PFSK-1 (cell line): Measurements from ENCODE around the gene MAP3K12.

Source experiments
- FOXP2 ChIP-seq: optimal IDR thresholded peaks from 2 replicates; pipeline ENCODE3; 2011; ENCODE audit warnings: borderline replicate concordance, control low read depth, inconsistent platforms; ENCODE audit not compliant: insufficient read depth; ENCODE audit errors: extremely low read length, extremely low read depth
- POLR2AphosphoS5 ChIP-seq: IDR thresholded peaks from 2 replicates; pipeline ENCODE4 v1.6.1; 2012; ENCODE audit warnings: low read depth, mild to moderate bottlenecking, control low read depth, low read length, moderate library complexity
- REST ChIP-seq, 2 experiments: IDR thresholded peaks; 2 replicates each; pipeline versions ENCODE4 v1.6.1 to v1.8.0; 2011 to 2012; ENCODE audit warnings: low read depth in 2 of 2, low read length in 2 of 2, control low read depth in 1 of 2, inconsistent platforms in 1 of 2, mild to moderate bottlenecking in 1 of 2, moderate library complexity in 1 of 2; ENCODE audit not compliant: insufficient read depth in 1 of 2
- SIN3A ChIP-seq: IDR thresholded peaks from 2 replicates; pipeline ENCODE4 v1.6.1; 2012; ENCODE audit warnings: mild to moderate bottlenecking, low read length, moderate library complexity, borderline replicate concordance; ENCODE audit not compliant: insufficient read depth
- TAF1 ChIP-seq: IDR thresholded peaks from 2 replicates; pipeline ENCODE4 v1.6.1; 2012; ENCODE audit warnings: low read length, control low read depth, borderline replicate concordance; ENCODE audit not compliant: insufficient read depth

MAP3K12 gene

GRCh38 chr12:53506881-53507602 is 7.8 kb upstream of the MAP3K12 start, which contains the start of gene NPFF:
NPFF (minus strand) TSS chr12:53507484; CDS start chr12:53507474, 10 bp downstream.
- TF ChIP-seq SIN3A = no peak
- TF ChIP-seq FOXP2 = no peak
- no peak for TF ChIP-seq TAF1
- TF ChIP-seq REST (IDR thresholded peaks at IDR 0.05; ENCODE audit: insufficient read depth in 1 of 2, low read depth in 2 of 2, low read length in 2 of 2) = no peak
- no peak for TF ChIP-seq POLR2AphosphoS5

DNA sequence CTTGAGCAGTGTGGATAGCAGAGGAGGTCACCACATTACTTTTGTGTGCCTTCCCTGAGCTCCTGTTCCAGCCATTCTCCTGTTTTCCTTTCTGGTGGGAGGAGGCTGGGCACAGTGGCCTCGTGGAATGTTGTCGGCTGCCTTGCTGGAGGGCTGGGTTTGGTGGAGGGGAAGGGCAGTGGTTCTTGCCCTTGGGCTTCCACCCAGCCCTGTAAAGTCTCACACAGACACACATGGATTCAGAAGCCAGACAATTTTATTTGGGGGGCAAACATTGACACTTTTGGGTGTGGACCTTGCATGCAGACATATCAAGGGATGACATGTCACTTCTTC is 7.2 kb upstream of the MAP3K12 start:
- no peak for TF ChIP-seq REST (IDR thresholded peaks at IDR 0.05; ENCODE audit: insufficient read depth in 1 of 2, low read depth in 2 of 2, low read length in 2 of 2)
- no peak for TF ChIP-seq POLR2AphosphoS5
- no peak for TF ChIP-seq SIN3A
- TF ChIP-seq FOXP2 = no peak
- no peak for TF ChIP-seq TAF1

- TF ChIP-seq REST (IDR thresholded peaks at IDR 0.05; ENCODE audit: insufficient read depth in 1 of 2, low read depth in 2 of 2, low read length in 2 of 2) (no peak), FOXP2 (no peak), POLR2AphosphoS5 (no peak), TAF1 (no peak), SIN3A (no peak)
These were observed 6.5 kb upstream of the MAP3K12 start for GRCh38 chr12:53505555-53506449.

DNA sequence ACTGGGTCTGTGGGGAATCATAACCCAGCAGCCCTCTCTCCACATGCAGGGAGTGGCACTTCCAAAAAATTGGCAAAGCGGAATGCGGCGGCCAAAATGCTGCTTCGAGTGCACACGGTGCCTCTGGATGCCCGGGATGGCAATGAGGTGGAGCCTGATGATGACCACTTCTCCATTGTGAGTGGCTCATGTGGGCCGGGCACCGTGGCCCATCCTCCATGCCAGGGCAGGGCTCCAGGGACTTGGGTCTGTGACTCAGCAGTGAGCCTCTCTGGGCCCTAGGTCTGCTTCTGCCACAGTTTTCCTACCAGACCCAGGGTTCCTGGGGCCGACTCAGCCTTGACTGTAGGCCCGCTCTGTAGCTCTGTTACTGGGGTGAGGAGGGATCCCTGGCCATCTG is 5.8 kb upstream of the MAP3K12 start:
- no peak for TF ChIP-seq POLR2AphosphoS5
- TF ChIP-seq SIN3A = no peak
- TF ChIP-seq REST (IDR thresholded peaks at IDR 0.05; ENCODE audit: insufficient read depth in 1 of 2, low read depth in 2 of 2, low read length in 2 of 2) = no peak
- no peak for TF ChIP-seq TAF1
- TF ChIP-seq FOXP2 = no peak
